ENCODE results near the gene KDM4D. TPM values are rescaled to one million over a fixed set of nuclear protein-coding genes. Genes with fewer than 3 reads are reported as not detected.

Gene KDM4D
- total RNA-seq, 4 donors from 2014 or later = 0.67 to 0.89 (median 0.79) TPM

GRCh38 chr11:95044010-95044409 lies 70.5 kb downstream of the KDM4D start:
- TF ChIP-seq EP300 (IDR thresholded peaks at IDR 0.05) (no peak), POLR2AphosphoS5 (IDR thresholded peaks at IDR 0.05) (no peak), POLR2A (IDR thresholded peaks at IDR 0.05) (no peak)
- TF ChIP-seq, protein P1, sequence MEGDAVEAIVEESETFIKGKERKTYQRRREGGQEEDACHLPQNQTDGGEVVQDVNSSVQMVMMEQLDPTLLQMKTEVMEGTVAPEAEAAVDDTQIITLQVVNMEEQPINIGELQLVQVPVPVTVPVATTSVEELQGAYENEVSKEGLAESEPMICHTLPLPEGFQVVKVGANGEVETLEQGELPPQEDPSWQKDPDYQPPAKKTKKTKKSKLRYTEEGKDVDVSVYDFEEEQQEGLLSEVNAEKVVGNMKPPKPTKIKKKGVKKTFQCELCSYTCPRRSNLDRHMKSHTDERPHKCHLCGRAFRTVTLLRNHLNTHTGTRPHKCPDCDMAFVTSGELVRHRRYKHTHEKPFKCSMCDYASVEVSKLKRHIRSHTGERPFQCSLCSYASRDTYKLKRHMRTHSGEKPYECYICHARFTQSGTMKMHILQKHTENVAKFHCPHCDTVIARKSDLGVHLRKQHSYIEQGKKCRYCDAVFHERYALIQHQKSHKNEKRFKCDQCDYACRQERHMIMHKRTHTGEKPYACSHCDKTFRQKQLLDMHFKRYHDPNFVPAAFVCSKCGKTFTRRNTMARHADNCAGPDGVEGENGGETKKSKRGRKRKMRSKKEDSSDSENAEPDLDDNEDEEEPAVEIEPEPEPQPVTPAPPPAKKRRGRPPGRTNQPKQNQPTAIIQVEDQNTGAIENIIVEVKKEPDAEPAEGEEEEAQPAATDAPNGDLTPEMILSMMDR (IDR thresholded peaks at IDR 0.05) = no peak
- H3K27ac ChIP-seq = no peak overlapping the region
- no peaks in the 10 kb centered on the region for H3K4me1 ChIP-seq
- 28 to 32% methylated on average over 3 to 4 of the region's 4 CpGs for WGBS, 2 donors (ENCODE audit: low coverage in 1 of 2)
- no peak overlapping the region for H3K4me3 ChIP-seq
- no peaks in the 10 kb centered on the region for H3K9me3 ChIP-seq
- peaks cover 40% of the 10 kb centered on the region for H3K27me3 ChIP-seq
- no peaks in the 10 kb centered on the region for H3K36me3 ChIP-seq
- ATAC-seq = no peak

GRCh38 chr11:95045812-95046211 lies 72.3 kb downstream of the KDM4D start:
- Histone ChIP-seq H3K4me1 (no peaks in the 10 kb centered on the region), H3K27me3 (peaks cover 38% of the 10 kb centered on the region), H3K36me3 (no peaks in the 10 kb centered on the region), H3K4me3 (no peak overlapping the region), H3K27ac (no peak overlapping the region), H3K9me3 (no peaks in the 10 kb centered on the region)
- no peak for ATAC-seq
- TF ChIP-seq, protein P1 (IDR thresholded peaks at IDR 0.05) = no peak
- TF ChIP-seq EP300 (IDR thresholded peaks at IDR 0.05) = no peak
- no peak for TF ChIP-seq POLR2AphosphoS5 (IDR thresholded peaks at IDR 0.05)
- no peak for TF ChIP-seq POLR2A (IDR thresholded peaks at IDR 0.05)

Other genes with a start within 250 kb of the KDM4D start
- gene AMOTL1, start 205.4 kb upstream of the KDM4D start, total RNA-seq = 100 to 1,000 TPM; 136 to 215 (median 176) TPM
- 10 to 100 TPM; 32.9 to 54.8 (median 44.1) TPM for gene CWC15, start 153 bp upstream of the KDM4D start, total RNA-seq
- not detected for gene KDM4E, start 51.5 kb downstream of the KDM4D start, total RNA-seq
- under 1 TPM in 1 of 4 donors, not detected in 3; 0.15 TPM for gene KDM4F, start 75.7 kb downstream of the KDM4D start, total RNA-seq
- gene SRSF8, start 93.2 kb downstream of the KDM4D start, total RNA-seq = 10 to 100 TPM; 28.6 to 34.9 (median 33.0) TPM
- 10 to 100 TPM; 34.6 to 68.3 (median 54.6) TPM for gene ENDOD1, start 116.1 kb downstream of the KDM4D start, total RNA-seq